Medulla oblongata (tissue), 1 donor: ENCODE results near the gene LGI2.
"Not testable (repeated sequence)": the region's sequence is repeated elsewhere in the genome, so short reads cannot be mapped to it uniquely, and the experiment has no call there.

ENCODE experiments used
- DNase-seq: peaks from one replicate; pipeline ENCODE4 v3.0.0-alpha.2; 2015; ENCODE audit errors: extremely low spot score

LGI2 gene

DNA sequence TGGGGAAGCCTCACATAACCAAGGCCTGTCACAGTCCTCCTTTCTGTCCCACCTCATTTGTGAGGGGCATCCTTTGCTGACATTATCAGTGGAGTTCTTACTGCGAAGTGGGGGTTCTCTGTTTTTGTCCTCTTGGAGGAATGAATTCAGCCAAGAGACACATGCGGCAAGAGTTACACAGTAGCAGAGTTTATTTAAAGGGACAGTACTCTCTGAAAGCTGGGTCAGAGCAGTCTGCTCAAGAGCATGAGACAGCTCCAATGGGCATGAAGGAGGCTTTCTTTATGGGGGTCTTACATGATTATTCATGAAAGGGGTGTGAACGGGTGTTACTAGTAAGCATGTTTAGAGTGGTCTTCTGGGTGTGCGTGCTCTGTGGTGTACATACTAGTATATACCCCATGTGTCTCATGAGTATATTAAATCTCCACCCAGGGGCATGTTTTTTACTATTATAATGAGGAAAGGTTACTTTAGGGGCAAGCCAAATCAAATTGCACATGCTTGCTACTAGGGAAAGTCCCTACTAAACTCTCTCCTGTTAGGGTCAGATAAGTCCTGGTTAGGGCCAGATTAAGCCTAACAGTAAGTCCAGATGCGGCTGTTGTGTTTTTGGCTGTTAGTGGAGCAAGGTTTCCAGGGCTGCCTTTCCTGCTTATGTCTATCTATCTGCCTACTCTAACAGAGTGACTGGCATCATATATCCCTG is 19.8 kb upstream of the LGI2 start:
- DNase-seq: no peak

GRCh38 chr4:25043548-25043947 is 12.8 kb upstream of the LGI2 start:
- no peak for DNase-seq

DNA sequence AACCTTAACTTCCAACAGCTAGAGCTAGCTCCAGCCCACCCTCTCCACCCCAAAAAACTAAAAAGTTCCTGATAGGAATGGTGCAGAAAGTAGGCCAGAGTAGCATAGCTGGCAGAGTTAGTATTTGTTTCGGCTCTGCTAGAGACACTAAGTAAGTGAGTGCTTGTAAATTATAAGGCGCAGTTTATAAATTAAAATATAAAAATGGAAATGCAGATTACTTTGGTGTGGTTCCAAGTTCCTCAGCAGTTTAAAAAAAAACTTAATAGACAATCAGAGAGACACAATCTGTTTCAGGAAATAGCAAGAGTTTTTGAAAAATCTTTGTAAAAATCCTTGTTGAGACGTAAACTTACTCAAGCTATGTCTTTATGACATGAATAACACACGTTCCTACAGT is 2.8 kb upstream of the LGI2 start:
- DNase-seq: no peak

DNA sequence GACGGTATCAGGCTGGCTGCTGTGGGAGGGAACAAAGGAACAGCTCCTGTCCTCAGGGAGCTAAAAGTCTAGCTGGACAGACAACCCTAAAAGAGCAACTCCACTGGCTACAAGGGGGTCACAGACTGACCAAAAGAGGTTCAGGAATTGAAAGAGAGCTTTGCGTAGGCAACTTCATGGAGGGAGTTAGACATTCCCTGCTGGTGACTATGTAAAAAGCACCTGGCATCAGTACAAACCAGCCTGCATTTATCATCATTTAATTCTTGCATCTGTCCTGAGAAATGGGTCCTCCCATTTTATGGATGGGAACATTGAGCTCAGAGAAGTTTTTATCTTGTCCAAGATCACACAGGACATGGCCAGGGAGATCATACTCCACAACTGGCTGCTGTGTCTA is 1.4 kb upstream of the LGI2 start:
- DNase-seq: no peak

DNA sequence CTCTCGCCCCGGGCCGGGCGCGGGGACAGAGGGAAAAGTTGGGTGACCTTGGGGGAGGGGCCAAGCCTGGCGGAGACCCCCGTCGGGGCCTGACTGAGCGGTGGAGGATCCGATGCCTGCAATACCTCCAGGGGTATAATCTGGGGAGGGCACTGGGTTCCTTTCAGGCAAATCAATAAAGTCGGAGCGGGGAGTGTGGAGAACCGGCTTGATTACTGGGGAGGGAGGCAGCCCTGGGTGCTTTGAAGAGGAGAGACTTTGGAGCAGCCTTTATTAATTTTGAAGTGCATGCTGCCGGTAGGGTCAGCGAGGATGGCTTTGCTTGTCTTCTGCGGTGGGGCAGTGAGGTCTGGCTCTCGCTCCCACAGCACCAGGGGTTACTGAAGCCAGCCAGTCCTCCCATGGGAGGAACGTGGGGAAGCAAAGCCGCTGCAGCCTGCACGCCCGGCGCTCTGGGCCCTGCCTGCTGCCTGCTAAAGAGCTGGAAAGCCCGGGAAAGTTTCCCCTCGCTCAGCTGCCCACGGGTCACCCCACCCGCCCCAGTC is 403 bp upstream of the LGI2 start:
- DNase-seq: no peak

GRCh38 chr4:25029479-25030276 is 1.1 kb downstream of the LGI2 start:
- no peak for DNase-seq

DNA sequence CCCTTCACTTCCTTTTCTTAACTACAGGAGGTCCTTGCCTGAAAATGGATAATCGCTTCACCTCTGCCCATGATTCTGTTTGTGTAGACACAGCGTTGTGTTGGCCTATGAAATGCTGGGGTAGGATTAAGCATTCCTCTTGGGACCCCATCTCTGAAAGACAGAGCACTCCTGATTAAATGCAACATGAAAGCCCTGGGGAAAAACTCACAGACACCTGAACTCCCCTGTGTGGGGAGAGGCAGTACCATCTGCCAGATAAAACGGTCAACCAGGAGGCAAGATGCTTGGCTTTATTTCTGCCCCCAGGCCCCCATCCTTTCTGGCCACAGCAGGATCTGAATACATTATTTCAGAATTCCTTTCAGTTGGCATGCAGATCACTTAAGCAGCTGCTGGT is 1.9 kb downstream of the LGI2 start:
- DNase-seq: no peak

- DNase-seq: no peak
Observed at GRCh38 chr4:25022766-25023165, 8.0 kb downstream of the LGI2 start.

DNA sequence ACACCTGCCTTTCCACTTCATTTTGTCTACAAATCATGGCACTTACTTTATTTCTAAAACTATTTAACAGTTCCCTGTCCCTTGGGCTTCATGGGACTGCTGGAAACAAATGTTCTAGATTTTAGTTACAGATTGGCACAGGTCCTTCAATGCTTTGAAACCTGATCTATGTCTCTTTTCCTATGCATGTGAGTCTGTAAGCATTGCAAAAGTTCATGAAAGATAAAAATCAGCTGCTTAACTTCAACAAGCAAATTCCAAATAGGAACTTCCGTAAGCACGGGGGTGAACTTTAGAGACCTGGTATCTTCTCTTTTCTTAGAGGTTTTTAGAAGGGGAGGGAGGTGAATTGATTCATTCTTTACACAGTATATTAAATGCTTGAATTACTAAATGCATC is 9.5 kb downstream of the LGI2 start:
- no peak for DNase-seq

DNA sequence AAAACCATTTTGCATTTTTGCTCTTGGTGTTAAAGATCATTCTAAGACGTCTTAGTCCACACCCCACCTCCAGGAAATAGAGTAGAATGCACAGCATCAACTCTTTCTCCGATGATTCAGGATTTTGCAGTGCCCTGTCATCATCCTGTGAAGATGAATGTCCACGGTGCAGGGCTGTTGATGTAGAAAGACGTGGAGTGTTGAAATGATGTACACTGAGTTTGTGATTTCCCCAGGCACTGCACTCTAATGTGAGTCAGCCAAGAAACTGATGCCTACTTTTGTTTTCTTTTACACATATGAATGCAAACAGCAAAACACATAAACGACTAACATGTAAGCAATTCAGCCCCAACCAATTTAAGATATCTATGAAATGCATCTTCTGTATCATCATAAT is 10.5 kb downstream of the LGI2 start:
- DNase-seq: no peak

DNA sequence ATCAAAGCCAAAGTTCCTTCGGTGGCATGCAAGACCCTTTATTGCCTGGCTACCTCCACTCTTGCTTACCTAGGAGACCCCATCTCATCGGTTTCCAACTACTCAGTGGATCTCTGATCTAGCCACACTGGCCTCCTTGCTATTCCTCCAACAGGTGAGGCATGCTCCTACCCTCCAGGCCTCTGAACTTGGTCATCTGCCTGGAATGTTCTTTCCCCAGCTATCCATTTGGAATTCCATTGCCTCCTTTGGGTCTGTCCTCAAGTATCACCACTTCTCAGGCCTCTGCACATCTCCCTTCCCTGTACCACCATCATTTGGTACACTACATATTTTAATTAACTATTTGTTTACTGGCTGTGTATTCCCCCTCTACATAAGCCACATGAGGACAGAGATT is 11.2 kb downstream of the LGI2 start:
- no peak for DNase-seq

- no peak for DNase-seq
Observed at GRCh38 chr4:25015012-25015411, 15.7 kb downstream of the LGI2 start.

GRCh38 chr4:25014662-25014983 is 16.1 kb downstream of the LGI2 start:
- not testable (repeated sequence) for DNase-seq

- DNase-seq: peak; percentile 61
Observed at GRCh38 chr4:25013756-25014661, 16.7 kb downstream of the LGI2 start.

DNA sequence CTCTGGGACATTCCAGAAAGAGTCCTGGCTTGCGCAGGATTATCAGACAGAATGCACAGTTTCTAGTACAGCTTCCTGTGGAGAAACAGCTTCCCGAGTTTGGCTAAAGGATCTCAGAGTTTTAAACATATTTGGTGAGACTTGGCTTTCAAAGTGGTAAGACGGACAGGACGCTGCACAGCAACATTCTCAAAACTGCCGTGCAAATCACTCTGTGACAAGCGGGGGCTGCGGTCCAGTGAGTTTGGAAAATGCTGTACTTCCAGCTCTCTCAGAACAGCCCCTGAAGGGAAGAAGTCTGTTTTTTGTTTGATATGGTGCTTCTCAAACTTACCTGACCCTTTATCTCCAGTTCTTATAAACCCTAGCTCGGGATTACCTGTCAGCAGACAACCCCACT is 18.1 kb downstream of the LGI2 start:
- no peak for DNase-seq

- DNase-seq: no peak
Observed at GRCh38 chr4:25011135-25011866, 19.4 kb downstream of the LGI2 start.

GRCh38 chr4:25007598-25007997 is 23.1 kb downstream of the LGI2 start:
- peak; percentile 34 for DNase-seq

DNA sequence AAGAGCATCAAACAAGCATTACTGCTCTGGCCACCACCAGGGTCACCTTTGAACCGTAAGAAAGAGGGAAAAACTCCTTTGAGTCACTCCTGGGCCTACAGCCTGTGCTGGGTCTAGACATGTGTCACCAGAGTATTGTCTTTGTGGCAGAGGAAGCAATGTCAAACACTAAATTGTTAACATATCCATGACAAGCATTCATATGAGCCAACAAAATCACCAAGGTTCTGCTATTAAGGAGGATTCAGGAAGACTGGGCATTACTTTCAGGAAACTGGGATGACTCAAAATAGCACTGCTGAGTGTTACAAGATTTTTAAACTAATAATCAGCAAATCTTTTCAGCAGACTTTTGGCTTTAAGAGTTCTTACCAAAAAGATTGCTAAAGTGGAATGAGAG is 28.1 kb downstream of the LGI2 start:
- no peak for DNase-seq

DNA sequence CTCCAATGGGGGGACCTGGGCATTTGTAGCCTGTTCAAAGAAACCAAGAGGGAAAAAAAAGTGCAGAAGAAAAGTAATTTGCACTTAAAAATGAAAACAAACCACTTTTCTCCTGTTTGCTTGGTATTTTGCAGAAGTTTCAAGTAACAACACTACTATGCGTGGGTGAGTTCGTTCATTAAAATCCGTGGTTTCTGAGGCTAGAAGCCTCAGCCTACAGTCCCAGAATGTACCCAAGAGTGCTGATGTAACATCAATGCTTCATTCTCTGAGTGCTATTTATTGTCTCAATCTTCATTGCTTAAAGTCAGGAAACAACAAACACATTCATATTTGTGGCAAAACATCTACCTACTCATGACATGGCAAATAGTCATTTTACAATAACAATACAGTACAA is 29.2 kb downstream of the LGI2 start:
- no peak for DNase-seq

DNA sequence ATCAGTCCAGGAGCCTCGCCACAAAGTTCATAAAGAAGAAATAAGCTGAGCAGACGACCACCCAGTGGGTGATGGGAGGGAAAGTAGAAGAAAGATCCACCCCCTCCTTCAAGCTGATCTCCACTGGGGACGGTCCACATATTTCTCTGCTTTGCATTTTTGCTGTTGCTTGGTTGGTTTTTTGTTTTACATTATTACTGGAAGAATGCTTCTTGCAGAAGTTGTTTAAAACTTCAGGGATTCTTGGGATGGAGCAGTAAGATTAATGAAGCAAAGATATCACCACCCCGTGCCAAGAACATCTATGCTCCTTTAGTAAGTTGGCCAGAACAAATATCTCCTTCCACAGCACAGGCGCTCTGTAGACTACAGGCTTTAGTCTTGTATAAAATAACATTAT is 30.1 kb downstream of the LGI2 start:
- no peak for DNase-seq

- no peak for DNase-seq
Observed at GRCh38 chr4:24999392-25000089, 31.2 kb downstream of the LGI2 start.
